GM18505 (cell line): ENCODE results near the gene RPL22L1.

Experiments
- ATAC-seq: cut with Tn5 transposase; IDR thresholded peaks from one replicate; pipeline ENCODE4 v1.9.1; 2021; ENCODE audit not compliant: unreplicated experiment
- POLR2A ChIP-seq: IDR thresholded peaks from 4 replicates; pipeline ENCODE4 v1.6.1; 2011; ENCODE audit warnings: borderline replicate concordance; ENCODE audit not compliant: insufficient read depth, insufficient read length; ENCODE audit errors: extremely low read depth

Gene RPL22L1

DNA sequence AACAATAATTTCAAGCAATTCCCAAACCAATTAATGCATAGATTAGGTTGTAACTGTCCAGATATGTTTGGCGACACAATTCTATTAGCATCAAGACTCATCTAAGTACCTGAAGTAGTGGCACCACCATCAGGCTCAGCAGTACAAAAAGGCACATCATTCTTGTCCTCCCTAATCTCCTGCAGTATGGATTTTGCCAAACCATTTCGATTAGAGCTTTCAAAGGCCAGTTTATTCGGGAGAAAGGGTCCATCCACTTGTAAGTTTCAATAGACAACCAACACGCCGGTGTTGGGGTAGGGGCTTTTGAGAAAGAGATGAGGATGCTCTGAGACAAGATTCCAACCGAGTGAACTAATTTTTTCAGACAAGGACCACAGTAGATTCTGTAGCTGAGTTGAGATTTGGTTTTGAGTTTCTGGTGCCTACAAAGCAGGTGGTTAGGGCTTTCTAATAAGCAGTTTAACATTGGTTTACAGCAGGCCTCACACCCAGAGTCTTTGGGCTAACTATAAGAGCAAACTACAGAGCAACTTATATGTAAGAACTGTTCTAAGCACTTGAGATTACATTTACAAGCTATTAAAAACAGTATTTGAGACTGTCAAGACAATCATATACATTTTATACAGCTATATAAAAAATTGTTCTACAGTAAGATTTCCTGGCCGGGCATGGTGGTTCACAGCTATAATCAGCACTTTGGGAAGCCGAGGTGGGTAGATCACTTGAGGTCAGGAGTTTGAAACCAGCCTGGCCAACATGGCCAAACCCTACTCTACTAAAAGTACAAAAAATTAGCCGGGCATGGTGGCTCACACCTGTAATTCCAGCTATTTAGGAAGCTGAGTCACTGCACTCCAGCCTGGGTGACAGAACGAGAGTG is 4.5 kb downstream of the RPL22L1 start:
- no peak for ATAC-seq
- peak; percentile 24 for TF ChIP-seq POLR2A

DNA sequence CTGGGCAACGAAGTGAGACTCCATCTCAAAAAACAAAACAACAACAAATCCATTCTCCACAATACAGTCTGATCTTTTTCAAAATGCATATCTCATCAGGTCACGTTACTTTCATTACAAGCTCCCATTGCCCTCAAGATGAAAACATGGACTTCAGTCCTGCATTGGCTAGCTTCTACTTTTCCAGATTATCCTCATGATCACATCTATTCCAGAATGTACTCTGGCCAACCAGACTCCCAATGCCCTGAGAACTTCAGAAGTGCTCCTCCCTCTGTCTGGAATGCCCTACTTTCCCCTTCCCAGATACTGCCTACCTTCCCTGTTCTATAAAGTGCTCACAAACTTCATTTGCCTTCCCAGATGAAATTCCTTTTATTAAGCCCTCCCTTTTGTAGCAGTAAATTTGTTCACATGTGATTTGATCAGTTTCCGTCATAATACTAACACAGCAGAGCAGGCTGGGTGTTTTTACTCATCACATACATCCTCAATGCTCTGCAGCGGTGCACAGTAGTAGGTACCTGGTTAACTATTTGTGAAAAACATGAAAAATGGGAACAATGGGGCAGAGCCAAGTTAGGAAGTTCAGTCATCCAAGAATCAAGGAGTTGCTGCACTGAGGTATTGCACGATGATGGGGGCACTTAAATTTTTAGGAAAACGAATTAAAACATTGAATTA is 5.3 kb downstream of the RPL22L1 start:
- TF ChIP-seq POLR2A: peak; percentile 19

DNA sequence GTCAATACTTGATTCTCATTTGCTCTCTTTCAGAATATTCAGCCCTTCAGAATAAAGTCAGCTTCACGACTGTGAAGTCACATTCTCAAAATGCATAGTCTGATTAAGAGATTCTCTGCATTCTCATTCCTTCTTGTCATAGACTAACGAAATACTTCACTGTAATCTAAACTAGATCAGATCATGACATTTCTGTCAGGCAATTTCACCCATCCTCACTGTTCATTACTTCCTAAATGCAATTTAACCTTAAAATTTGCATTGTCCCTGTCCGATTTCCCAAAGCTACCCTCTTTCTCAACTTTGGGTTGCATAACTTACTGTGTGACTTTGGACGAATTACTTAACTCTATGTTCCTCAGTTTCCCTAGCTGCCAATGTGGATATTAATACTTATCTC is 6.2 kb downstream of the RPL22L1 start:
- TF ChIP-seq POLR2A: no peak
- ATAC-seq: no peak

More for the DNA sequence above, 5.3 kb downstream of the RPL22L1 start:
- ATAC-seq: no peak

DNA sequence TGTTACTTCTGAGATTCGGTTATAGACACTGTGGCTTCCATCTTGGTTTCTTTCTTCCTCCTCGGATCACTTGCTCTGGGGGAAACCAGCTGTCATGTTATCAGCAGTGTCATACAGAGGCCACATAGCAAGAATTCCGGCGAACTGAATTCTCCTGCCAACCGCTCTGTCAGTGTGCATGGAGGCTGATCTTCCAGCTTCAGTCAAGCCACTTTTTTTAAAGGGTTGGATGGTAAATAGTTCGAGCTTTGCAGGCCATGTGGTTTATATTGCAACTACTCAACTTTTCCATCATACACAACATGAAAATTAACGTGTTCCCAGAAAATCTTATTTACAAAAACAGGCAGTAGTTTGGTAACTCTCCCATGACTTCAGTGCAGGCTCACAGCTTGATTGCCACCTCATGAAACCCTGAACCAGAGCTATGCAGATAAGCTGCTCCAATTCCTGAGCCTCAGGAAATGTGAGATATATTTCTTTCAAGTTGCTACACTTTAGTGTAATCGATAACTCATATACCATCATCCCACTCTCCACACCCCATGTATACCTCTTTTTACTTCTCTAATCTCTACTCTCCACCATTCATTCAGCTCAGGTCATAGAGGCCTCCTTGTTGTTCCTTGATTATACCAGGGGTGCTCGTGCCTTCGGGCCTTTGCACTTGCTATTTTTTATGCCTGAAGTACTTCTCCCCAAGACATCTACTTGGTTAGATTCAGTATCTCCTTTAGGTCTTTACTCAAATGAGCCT is 7.2 kb downstream of the RPL22L1 start:
- TF ChIP-seq POLR2A: no peak
- ATAC-seq: no peak

DNA sequence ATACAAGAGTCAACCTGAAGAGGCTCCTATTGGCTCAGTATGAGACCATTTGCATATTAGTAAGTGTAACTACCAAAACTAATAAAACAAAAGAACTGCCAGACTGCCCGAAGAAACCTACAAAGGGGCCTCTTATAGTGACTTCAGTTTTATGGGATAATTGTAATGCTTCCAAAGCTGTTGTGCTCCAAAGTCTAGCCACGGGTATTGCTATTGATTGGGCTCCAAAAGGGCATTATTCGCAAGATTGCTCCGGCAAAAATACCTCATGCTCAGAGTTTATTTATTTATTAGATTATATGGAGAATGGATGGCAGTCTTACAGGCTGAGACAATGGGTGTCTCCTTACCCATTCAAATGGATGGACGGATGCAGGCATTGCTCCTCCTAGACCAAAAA is 11.4 kb downstream of the RPL22L1 start:
- ATAC-seq: no peak
- TF ChIP-seq POLR2A: no peak

DNA sequence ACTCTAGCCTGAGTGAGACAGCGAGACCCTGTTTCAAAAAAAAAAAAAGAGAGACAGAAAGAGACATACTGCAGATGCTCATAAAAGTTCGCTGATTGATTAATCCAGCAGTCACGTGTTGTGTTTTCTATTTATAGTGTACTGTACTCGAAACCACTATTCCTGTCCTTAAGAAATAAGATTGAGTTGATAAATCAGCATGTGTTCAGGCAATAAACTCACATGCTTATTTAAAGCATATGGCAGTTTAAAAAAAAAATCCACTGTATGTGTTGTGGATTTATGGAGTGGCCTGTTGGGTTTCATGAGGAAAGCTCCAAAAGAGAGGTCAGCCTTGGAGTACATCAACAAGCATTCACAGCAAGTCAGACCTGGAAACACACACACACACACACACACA is 17.7 kb downstream of the RPL22L1 start:
- ATAC-seq: no peak
- TF ChIP-seq POLR2A: no peak

DNA sequence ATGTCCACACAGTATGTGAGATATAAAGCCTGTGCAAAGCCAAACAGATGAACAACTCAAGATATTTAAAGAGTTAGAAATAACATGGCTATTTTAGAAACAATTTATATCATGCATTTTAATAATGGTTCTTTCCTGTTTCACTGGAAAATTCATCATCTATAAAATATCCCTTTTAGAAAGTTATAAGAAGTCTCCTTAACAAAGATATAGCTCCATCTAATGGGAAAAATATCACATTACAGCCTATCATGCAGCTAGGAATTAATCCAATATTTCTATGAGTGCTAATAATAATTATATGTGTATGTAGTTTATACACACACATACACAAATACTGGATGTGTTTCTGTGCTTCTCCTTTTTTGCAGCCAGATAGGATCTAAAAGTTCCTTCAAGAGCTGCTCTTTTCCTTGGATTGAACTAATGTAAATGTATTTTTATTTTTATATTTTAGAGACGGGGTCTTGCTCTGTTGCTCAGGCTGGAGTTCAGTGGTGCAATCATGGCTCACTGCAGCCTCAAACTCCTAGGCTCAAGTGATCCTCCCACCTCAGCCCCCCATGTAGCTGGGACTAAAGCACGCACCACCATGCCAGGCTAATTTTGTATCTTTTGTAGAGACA is 21.6 kb downstream of the RPL22L1 start:
- no peak for TF ChIP-seq POLR2A
- no peak for ATAC-seq

DNA sequence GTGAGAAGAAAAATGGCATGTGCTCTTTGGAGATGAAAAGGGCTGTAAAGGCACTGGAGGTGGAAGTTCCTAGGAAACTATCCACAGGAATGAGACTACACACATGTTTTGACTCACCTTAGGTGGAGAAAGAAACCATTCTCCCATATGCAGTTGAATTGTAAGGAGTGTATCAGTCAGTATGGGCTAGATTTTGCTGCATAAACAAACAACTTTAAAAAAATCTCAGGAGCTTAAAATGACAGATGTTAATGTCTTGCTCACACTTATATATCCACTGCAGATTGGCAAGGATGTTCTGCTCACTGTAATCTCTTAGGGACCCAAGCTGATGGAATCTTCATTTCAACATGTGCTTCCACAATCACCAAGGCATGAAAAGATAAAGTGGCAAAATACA is 25.6 kb downstream of the RPL22L1 start:
- ATAC-seq: no peak
- no peak for TF ChIP-seq POLR2A

DNA sequence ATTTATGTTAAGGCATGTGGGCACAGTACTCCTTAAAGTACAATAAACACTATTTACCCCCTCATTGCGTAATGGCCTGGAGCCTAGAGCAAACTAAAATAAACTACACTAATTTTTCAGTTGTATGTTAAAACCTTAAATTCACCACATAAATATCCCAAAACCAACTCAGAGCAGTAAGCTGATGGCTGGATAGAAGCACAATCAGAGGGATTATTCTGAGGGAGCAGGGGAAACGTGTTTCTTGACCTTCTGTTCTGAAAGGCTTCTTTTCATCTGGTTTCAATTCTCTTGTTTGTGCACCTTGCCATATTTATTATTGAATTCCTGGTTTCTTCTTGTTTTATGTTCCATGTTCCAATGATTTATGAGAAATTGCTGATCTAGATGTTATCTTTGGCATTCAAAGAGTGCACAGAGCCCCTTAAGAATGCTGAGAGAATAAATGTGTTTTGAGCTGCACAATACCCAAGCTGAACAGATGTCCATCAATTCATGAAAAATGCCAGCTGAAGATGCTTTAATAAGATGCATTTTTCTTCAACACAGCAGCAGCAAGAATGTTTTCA is 29.6 kb downstream of the RPL22L1 start:
- no peak for TF ChIP-seq POLR2A

DNA sequence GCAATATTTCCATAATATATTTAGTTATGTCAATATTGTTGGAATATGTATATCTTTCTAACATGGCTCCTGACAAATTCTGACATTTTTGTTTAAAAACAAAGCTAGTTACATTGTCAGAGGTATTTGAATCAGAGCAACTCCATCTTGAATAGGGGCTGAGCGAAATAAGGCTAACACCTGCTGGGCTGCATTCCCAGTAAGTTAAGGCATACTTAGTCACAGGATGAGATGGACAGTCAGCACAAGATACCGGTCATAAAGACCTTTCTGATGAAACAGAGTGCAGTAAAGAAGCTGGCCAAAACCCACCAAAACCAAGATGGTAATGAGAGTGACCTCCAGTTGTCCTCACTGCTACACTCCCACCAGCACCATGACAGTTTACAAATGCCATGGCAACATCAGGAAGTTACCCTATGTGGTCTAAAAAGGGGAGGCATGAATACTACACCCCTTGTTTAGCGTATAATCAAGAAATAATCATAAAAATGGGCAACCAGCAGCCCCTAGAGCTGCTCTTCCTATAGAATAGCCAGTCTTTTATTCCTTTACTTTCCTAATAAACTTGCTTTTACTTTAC is 30.4 kb downstream of the RPL22L1 start:
- TF ChIP-seq POLR2A: no peak
- ATAC-seq: no peak

More for the DNA sequence above, 29.6 kb downstream of the RPL22L1 start:
- no peak for ATAC-seq

DNA sequence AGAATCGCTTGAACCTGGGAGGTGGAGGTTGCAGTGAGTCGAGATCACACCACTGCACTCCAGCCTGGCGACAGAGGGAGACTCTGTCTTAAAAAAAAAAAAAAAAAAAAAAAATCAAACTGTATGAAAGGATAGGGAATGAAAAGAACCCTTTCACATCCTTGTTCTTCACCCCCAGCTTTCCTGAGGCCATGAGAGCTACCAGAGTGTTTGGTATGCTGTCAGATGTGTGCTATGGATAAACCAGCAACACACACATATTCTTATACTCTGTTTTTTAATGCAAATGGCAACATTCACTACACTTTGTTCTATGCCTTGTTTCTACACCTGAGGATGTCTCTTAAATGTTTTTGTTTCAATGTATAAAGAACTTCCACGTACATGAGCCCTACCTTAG is 33.5 kb downstream of the RPL22L1 start:
- no peak for ATAC-seq
- TF ChIP-seq POLR2A: no peak

DNA sequence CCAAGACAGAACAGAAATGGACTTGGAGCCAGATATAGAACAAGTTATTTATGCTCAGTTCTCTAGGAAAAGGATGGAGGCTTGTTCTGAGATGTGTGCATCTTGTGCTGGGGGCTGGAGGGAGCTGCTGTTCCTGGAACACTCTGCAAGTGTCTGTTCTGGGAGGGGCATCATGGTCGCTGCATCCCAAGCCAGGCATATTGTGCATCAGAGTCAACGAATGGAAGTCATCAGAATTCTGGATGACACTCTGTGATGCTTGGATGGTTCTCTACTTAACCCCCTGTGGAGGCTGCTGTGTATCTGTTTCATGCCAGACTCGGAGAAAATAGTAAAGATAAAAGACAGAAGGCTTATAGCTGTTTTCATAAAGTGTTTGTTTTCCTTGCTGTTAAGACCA is 34.7 kb downstream of the RPL22L1 start:
- ATAC-seq: no peak
- TF ChIP-seq POLR2A: no peak
